GM12892 (cell line): Measurements from ENCODE around the gene AAK1.
"Not testable (repeated sequence)": the region's sequence is repeated elsewhere in the genome, so short reads cannot be mapped to it uniquely, and the experiment has no call there.

Experiments used
- DNase-seq: peaks from one replicate; pipeline ENCODE4 v3.0.0; 2011; ENCODE audit not compliant: insufficient read length
- FAIRE-seq: peaks from 2 replicates; lab custom pipeline; 2011; peaks lifted over from hg19 to GRCh38; lab: Jason Lieb, UNC
- POLR2A ChIP-seq: IDR thresholded peaks from 2 replicates; pipeline ENCODE4 v1.6.1; 2011; ENCODE audit warnings: low read depth, low read length, control low read depth
- POLR2AphosphoS5 ChIP-seq: IDR thresholded peaks from 2 replicates; pipeline ENCODE4 v1.6.1; 2011; ENCODE audit warnings: low read depth, low read length, control low read depth
- TAF1 ChIP-seq: IDR thresholded peaks from 2 replicates; pipeline ENCODE4 v1.6.1; 2011; ENCODE audit warnings: low read depth, mild to moderate bottlenecking, control low read depth, low read length, borderline replicate concordance

Gene AAK1

GRCh38 chr2:69636395-69636794 lies 7.1 kb downstream of the AAK1 start:
- FAIRE-seq = no peak
- no peak for DNase-seq
- no peak for TF ChIP-seq POLR2AphosphoS5
- no peak for TF ChIP-seq TAF1
- TF ChIP-seq POLR2A = no peak

GRCh38 chr2:69635432-69635831 lies 8.1 kb downstream of the AAK1 start:
- no peak for TF ChIP-seq POLR2A
- TF ChIP-seq TAF1 = no peak
- no peak for TF ChIP-seq POLR2AphosphoS5
- DNase-seq (no peak), FAIRE-seq (no peak)

GRCh38 chr2:69634196-69634821 lies 9.2 kb downstream of the AAK1 start:
- DNase-seq (no peak), FAIRE-seq (no peak)
- TF ChIP-seq POLR2A (no peak), TAF1 (no peak), POLR2AphosphoS5 (no peak)

DNA sequence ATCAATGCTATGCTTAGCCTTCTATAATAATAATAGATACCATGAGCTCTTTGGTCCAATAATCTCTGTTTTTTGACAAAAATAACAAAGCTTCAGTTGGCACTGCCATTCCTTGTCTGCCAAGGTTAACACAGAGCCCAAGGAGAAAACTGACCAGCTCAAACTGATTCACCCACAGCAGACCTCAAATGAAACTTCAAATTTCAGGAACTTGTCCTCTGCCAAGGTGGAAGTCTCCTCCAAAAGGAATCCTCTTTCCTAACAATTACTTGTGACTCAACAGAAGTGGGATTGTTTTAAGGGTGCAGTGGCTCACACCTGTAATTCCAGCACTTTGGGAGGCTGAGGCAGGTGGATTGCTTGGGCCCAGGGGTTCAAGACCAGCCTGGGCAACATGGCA lies 12.1 kb downstream of the AAK1 start:
- TF ChIP-seq POLR2A (no peak), TAF1 (no peak), POLR2AphosphoS5 (no peak)
- DNase-seq (no peak), FAIRE-seq (no peak)

- DNase-seq = no peak
- no peak for FAIRE-seq
- TF ChIP-seq POLR2A (no peak), POLR2AphosphoS5 (no peak), TAF1 (no peak)
Measured at GRCh38 chr2:69629921-69630608, 13.5 kb downstream of the AAK1 start.

DNA sequence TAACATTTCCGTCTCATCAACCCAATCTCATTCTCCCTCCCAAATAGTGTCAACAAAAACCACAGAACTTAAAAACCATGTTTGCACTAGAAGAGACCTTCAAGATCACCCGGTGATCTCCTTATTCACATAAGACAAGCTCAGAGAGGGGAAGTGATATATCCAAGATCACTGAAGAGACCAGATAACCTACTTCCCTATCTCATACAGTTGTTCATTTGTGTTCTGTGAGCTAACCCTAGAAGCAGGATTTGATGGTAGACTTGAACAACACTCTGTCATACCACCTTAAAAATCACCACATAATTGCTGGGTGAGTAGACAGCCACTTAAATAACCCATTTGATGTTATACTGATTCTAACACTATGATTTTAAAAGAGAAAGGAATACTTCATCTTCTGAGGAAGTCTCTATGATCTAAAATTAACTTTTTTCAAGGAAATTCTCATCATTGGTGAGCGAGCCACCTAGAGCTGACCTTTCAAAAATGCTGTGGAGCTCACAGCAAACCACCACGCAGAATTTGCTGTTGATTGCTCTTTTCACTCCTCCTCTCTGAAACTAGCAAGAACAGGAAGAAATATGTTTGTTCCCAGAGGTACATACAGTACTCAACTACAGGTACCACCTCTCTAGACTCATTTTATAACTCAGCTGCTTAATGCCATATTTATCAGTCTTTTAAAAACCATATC lies 15.1 kb downstream of the AAK1 start:
- FAIRE-seq (no peak), DNase-seq (no peak)
- TF ChIP-seq TAF1 (no peak), POLR2AphosphoS5 (no peak), POLR2A (no peak)

DNA sequence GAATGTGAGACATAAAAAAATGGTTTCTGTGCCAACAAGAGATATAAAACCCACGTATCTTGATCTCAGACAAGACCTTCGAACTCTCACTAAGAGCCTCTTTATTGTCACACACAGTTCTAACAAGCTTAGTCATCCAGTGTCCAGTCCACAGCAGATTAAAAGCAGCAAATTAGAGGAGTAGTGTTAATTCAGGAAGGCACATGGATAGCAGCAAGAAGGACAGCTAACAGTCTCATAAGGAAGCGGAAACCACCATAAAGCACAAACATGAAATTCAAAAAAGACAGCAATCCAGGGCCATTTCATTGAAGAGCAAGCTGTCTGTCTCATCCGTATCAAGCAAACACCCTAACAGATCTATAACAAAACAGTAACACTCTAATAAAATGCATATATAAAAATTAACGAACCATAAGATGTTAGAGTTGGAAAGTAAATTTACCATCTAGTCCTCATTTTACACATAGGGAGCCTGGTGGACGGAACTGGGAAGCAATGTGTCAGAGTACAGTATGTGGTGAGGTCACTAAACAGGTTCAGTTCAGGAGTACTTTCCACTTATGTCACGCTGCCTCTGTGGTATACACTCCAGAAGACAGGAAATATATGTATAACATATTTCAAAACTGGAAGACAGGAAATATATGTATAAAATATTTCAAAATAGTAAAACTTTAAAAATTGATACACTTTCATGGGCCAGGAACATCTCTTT lies 18.3 kb downstream of the AAK1 start:
- no peak for FAIRE-seq
- DNase-seq = no peak
- TF ChIP-seq TAF1 = no peak
- no peak for TF ChIP-seq POLR2AphosphoS5
- no peak for TF ChIP-seq POLR2A

DNA sequence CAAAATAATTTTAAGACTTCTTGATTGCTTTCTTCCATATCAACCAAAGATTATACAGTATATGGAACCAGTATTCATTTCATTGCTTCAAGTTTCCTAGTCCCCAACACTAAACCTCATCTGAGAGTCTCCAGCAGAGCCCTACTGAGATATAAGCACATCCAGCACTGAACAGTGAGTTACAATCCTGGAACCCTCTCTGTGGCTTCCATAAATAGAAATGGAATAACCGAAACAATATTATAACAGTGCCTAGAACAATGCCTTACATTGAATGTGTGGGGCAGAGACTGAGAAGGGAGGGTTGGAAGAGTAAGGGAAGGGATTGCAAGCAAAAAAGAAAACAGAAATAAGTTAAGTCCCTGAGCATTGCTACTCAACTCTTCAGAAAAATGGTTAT lies 18.9 kb downstream of the AAK1 start:
- no peak for DNase-seq
- TF ChIP-seq TAF1 (no peak), POLR2A (no peak), POLR2AphosphoS5 (no peak)
- no peak for FAIRE-seq

GRCh38 chr2:69624131-69624530 lies 19.4 kb downstream of the AAK1 start:
- TF ChIP-seq POLR2A = no peak
- no peak for TF ChIP-seq TAF1
- TF ChIP-seq POLR2AphosphoS5 = no peak
- no peak for FAIRE-seq
- no peak for DNase-seq

GRCh38 chr2:69623236-69623635 lies 20.3 kb downstream of the AAK1 start:
- no peak for FAIRE-seq
- TF ChIP-seq POLR2A = no peak
- no peak for TF ChIP-seq POLR2AphosphoS5
- no peak for TF ChIP-seq TAF1
- DNase-seq = no peak

DNA sequence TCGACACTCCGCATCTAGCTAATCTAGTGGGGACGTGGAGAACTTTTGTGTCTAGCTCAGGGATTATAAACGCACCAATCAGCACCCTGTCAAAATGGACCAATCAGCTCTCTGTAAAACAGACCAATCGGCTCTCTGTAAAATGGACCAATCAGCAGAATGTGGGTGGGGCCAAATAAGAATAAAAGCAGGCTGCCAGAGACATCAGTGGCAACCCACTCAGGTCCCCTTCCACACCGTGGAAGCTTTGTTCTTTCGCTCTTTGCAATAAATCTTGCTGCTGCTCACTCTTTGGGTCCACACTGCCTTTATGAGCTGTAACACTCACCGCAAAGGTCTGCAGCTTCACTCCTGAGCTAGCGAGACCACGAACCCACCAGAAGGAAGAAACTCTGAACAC lies 20.7 kb downstream of the AAK1 start:
- FAIRE-seq, DNase-seq: not testable (repeated sequence)

- not testable (repeated sequence) for DNase-seq, FAIRE-seq
Measured at GRCh38 chr2:69622017-69622540, 21.5 kb downstream of the AAK1 start.
